ENCODE data around the gene ESRRB.

The ESRRB gene

GRCh38 chr14:76490111-76490510, 114.2 kb downstream of the ESRRB start:
- WGBS, 2 donors (ENCODE audit: extremely low coverage in 2 of 2, insufficient read length in 2 of 2, insufficient replicate concordance in 1 of 2): no CpG with 5 or more reads among the region's 2 CpGs
- no peaks in the 10 kb centered on the region for H3K79me1 ChIP-seq (ENCODE audit: low read depth, low read length)

DNA sequence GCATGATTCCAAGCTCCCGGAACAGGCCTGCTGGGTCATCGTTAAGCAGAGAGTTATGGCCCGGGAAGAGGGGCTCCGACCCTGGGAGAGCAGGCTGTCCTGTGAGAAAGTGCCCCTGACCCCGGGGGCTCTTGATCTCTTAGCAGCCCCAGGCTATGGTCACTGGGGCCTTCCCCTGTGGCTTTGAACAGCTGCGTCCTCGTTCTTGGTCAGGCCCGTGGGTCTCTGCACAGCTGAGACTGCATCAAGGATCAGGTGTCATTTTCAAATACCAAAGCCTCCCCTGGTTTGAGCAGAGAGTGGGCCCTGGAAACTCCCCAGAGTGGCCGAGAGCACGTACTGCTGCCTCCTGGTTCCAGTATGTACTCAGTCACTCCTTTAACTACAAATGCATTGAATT, 114.8 kb downstream of the ESRRB start:
- no peak overlapping the region for H4K91ac ChIP-seq (ENCODE audit: low read depth, low read length, poor library complexity)
- H2AK5ac ChIP-seq (ENCODE audit: low read depth, low read length): no peak overlapping the region
- H3K79me1 ChIP-seq (ENCODE audit: low read depth, low read length): no peaks in the 10 kb centered on the region
- no peak overlapping the region for H2BK5ac ChIP-seq (ENCODE audit: low read length)
- H4K8ac ChIP-seq (ENCODE audit: low read depth, low read length): no peak overlapping the region
- H3K4ac ChIP-seq (ENCODE audit: low read length): no peak overlapping the region
- no peak overlapping the region for H2BK120ac ChIP-seq (ENCODE audit: low read depth, low read length)
- no peak overlapping the region for H2BK15ac ChIP-seq (ENCODE audit: low read length)
- no peak overlapping the region for H3K4me2 ChIP-seq (ENCODE audit: insufficient read depth, low read length, poor library complexity, severe bottlenecking)
- H3K27me3 ChIP-seq (ENCODE audit: control insufficient read depth in 3 of 3, insufficient read depth in 3 of 3, low read depth in 1 of 3, low read length in 3 of 3): no peaks in the 10 kb centered on the region
- H3K9me3 ChIP-seq (replicated peaks in 1 of 2; ENCODE audit: control insufficient read depth in 2 of 2, insufficient read depth in 1 of 2, low read depth in 1 of 2, low read length in 2 of 2): no peaks in the 10 kb centered on the region
- WGBS, 2 donors (ENCODE audit: extremely low coverage in 2 of 2, insufficient read length in 2 of 2, insufficient replicate concordance in 1 of 2): no CpG with 5 or more reads among the region's 10 CpGs
- no peak overlapping the region for H3K18ac ChIP-seq (ENCODE audit: low read length)
- no peak overlapping the region for H2AFZ ChIP-seq (ENCODE audit: low read length)
- no peak overlapping the region for H3K4me3 ChIP-seq (ENCODE audit: low read length in 2 of 2)
- no peak overlapping the region for H3K14ac ChIP-seq (ENCODE audit: low read length)
- H3K36me3 ChIP-seq (replicated peaks in 1 of 2; ENCODE audit: control insufficient read depth in 2 of 2, insufficient read depth in 2 of 2, low read length in 2 of 2): no peaks in the 10 kb centered on the region
- no peak overlapping the region for H2BK12ac ChIP-seq (ENCODE audit: low read length)
- peak; percentile 11 for DNase-seq (ENCODE audit: low spot score)
- no peak overlapping the region for H3K23ac ChIP-seq (ENCODE audit: low read depth, low read length, poor library complexity)
- H3K27ac ChIP-seq (replicated peaks; ENCODE audit: low read length): no peak overlapping the region
- peaks cover 0 to 15% of the 10 kb centered on the region in 2 donors for H3K4me1 ChIP-seq (ENCODE audit: control insufficient read depth in 2 of 2, insufficient read depth in 1 of 2, low read depth in 1 of 2, low read length in 2 of 2)
- H3K9ac ChIP-seq (ENCODE audit: low read depth, low read length, poor library complexity): no peak overlapping the region

More at GRCh38 chr14:76490111-76490510, 114.2 kb downstream of the ESRRB start:
- H3K4me1 ChIP-seq (ENCODE audit: control insufficient read depth in 2 of 2, insufficient read depth in 1 of 2, low read depth in 1 of 2, low read length in 2 of 2): peaks cover 0 to 17% of the 10 kb centered on the region in 2 donors
- H3K4me2 ChIP-seq (ENCODE audit: insufficient read depth, low read length, poor library complexity, severe bottlenecking): no peak overlapping the region
- H3K9ac ChIP-seq (ENCODE audit: low read depth, low read length, poor library complexity): no peak overlapping the region
- H4K8ac ChIP-seq (ENCODE audit: low read depth, low read length): no peak overlapping the region
- H3K23ac ChIP-seq (ENCODE audit: low read depth, low read length, poor library complexity): no peak overlapping the region
- H3K27ac ChIP-seq (replicated peaks; ENCODE audit: low read length): no peak overlapping the region
- no peak overlapping the region for H2BK120ac ChIP-seq (ENCODE audit: low read depth, low read length)
- no peak overlapping the region for H3K18ac ChIP-seq (ENCODE audit: low read length)
- H2AFZ ChIP-seq (ENCODE audit: low read length): no peak overlapping the region
- no peaks in the 10 kb centered on the region for H3K36me3 ChIP-seq (replicated peaks in 1 of 2; ENCODE audit: control insufficient read depth in 2 of 2, insufficient read depth in 2 of 2, low read length in 2 of 2)
- H3K14ac ChIP-seq (ENCODE audit: low read length): no peak overlapping the region
- no peak overlapping the region for H2BK15ac ChIP-seq (ENCODE audit: low read length)
- H2AK5ac ChIP-seq (ENCODE audit: low read depth, low read length): no peak overlapping the region
- H4K91ac ChIP-seq (ENCODE audit: low read depth, low read length, poor library complexity): no peak overlapping the region
- no peak overlapping the region for H3K4me3 ChIP-seq (ENCODE audit: low read length in 2 of 2)
- no peak overlapping the region for H3K4ac ChIP-seq (ENCODE audit: low read length)
- DNase-seq (ENCODE audit: low spot score): no peak
- no peak overlapping the region for H2BK5ac ChIP-seq (ENCODE audit: low read length)
- no peaks in the 10 kb centered on the region for H3K27me3 ChIP-seq (ENCODE audit: control insufficient read depth in 3 of 3, insufficient read depth in 3 of 3, low read depth in 1 of 3, low read length in 3 of 3)
- H3K9me3 ChIP-seq (replicated peaks in 1 of 2; ENCODE audit: control insufficient read depth in 2 of 2, insufficient read depth in 1 of 2, low read depth in 1 of 2, low read length in 2 of 2): no peaks in the 10 kb centered on the region
- H2BK12ac ChIP-seq (ENCODE audit: low read length): no peak overlapping the region

DNA sequence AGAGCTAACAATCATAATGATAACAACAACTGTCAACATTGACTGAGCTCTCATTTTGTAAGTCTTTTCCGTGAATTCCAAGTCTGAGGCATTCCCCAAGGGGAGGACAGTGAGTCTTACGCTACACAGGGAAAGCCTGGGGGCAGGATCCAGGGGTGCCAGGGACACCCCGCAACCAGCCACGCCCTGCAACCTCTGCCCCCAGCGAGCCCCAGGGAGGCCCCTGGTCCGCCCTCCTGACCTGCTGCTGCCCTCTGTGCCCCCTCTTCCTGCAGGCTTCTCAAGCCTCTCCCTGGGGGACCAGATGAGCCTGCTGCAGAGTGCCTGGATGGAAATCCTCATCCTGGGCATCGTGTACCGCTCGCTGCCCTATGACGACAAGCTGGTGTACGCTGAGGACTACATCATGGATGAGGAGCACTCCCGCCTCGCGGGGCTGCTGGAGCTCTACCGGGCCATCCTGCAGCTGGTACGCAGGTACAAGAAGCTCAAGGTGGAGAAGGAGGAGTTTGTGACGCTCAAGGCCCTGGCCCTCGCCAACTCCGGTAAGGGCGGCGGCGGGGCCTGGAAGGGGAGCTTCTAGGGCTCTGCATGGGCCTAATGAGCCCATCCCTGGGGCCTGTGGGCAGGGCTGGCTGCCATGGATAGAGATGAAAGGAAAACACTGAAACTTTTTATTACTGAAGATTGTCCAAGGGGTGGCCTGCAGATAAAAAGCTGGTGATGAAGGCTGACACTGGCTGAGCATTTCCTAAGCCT, 115.4 kb downstream of the ESRRB start:
- H3K23ac ChIP-seq (ENCODE audit: low read depth, low read length, poor library complexity): peak overlapping the region; percentile 45
- H4K91ac ChIP-seq (ENCODE audit: low read depth, low read length, poor library complexity): peak overlapping the region; percentile 20
- no peak for DNase-seq (ENCODE audit: low spot score)
- H3K4me1 ChIP-seq (ENCODE audit: control insufficient read depth in 2 of 2, insufficient read depth in 1 of 2, low read depth in 1 of 2, low read length in 2 of 2): peaks cover 0 to 9% of the 10 kb centered on the region in 2 donors
- no peak overlapping the region for H3K4ac ChIP-seq (ENCODE audit: low read length)
- peak overlapping the region; percentile 12 for H2BK15ac ChIP-seq (ENCODE audit: low read length)
- H3K27ac ChIP-seq (replicated peaks; ENCODE audit: low read length): no peak overlapping the region
- no peak overlapping the region for H2BK120ac ChIP-seq (ENCODE audit: low read depth, low read length)
- H3K4me3 ChIP-seq (ENCODE audit: low read length in 2 of 2): no peak overlapping the region
- H3K79me1 ChIP-seq (ENCODE audit: low read depth, low read length): no peaks in the 10 kb centered on the region
- no peak overlapping the region for H3K9ac ChIP-seq (ENCODE audit: low read depth, low read length, poor library complexity)
- WGBS, 2 donors (ENCODE audit: extremely low coverage in 2 of 2, insufficient read length in 2 of 2, insufficient replicate concordance in 1 of 2): no CpG with 5 or more reads among the region's 22 CpGs
- no peak overlapping the region for H4K8ac ChIP-seq (ENCODE audit: low read depth, low read length)
- peak overlapping the region; percentile 37 for H2AK5ac ChIP-seq (ENCODE audit: low read depth, low read length)
- no peaks in the 10 kb centered on the region for H3K9me3 ChIP-seq (replicated peaks in 1 of 2; ENCODE audit: control insufficient read depth in 2 of 2, insufficient read depth in 1 of 2, low read depth in 1 of 2, low read length in 2 of 2)
- H3K14ac ChIP-seq (ENCODE audit: low read length): no peak overlapping the region
- H3K27me3 ChIP-seq (ENCODE audit: control insufficient read depth in 3 of 3, insufficient read depth in 3 of 3, low read depth in 1 of 3, low read length in 3 of 3): no peaks in the 10 kb centered on the region
- no peak overlapping the region for H2AFZ ChIP-seq (ENCODE audit: low read length)
- H3K36me3 ChIP-seq (replicated peaks in 1 of 2; ENCODE audit: control insufficient read depth in 2 of 2, insufficient read depth in 2 of 2, low read length in 2 of 2): no peaks in the 10 kb centered on the region
- no peak overlapping the region for H3K4me2 ChIP-seq (ENCODE audit: insufficient read depth, low read length, poor library complexity, severe bottlenecking)
- peak overlapping the region; percentile 71 for H3K18ac ChIP-seq (ENCODE audit: low read length)
- no peak overlapping the region for H2BK12ac ChIP-seq (ENCODE audit: low read length)
- no peak overlapping the region for H2BK5ac ChIP-seq (ENCODE audit: low read length)

GRCh38 chr14:76495983-76496382, 120.0 kb downstream of the ESRRB start:
- no peak overlapping the region for H4K8ac ChIP-seq (ENCODE audit: low read depth, low read length)
- no peak overlapping the region for H2AFZ ChIP-seq (ENCODE audit: low read length)
- H2BK15ac ChIP-seq (ENCODE audit: low read length): no peak overlapping the region
- no peak for DNase-seq (ENCODE audit: low spot score)
- H3K27me3 ChIP-seq (ENCODE audit: control insufficient read depth in 3 of 3, insufficient read depth in 3 of 3, low read depth in 1 of 3, low read length in 3 of 3): no peaks in the 10 kb centered on the region
- no peak overlapping the region for H2BK5ac ChIP-seq (ENCODE audit: low read length)
- no peak overlapping the region for H3K18ac ChIP-seq (ENCODE audit: low read length)
- peaks cover 0 to 5% of the 10 kb centered on the region in 2 donors for H3K4me1 ChIP-seq (ENCODE audit: control insufficient read depth in 2 of 2, insufficient read depth in 1 of 2, low read depth in 1 of 2, low read length in 2 of 2)
- no peak overlapping the region for H3K14ac ChIP-seq (ENCODE audit: low read length)
- H3K36me3 ChIP-seq (replicated peaks in 1 of 2; ENCODE audit: control insufficient read depth in 2 of 2, insufficient read depth in 2 of 2, low read length in 2 of 2): no peaks in the 10 kb centered on the region
- no peak overlapping the region for H3K4me3 ChIP-seq (ENCODE audit: low read length in 2 of 2)
- no peak overlapping the region for H2BK12ac ChIP-seq (ENCODE audit: low read length)
- H3K23ac ChIP-seq (ENCODE audit: low read depth, low read length, poor library complexity): no peak overlapping the region
- no peak overlapping the region for H3K27ac ChIP-seq (replicated peaks; ENCODE audit: low read length)
- no peak overlapping the region for H3K9ac ChIP-seq (ENCODE audit: low read depth, low read length, poor library complexity)
- no CpG with 5 or more reads among the region's 2 CpGs for WGBS, 2 donors (ENCODE audit: extremely low coverage in 2 of 2, insufficient read length in 2 of 2, insufficient replicate concordance in 1 of 2)
- H4K91ac ChIP-seq (ENCODE audit: low read depth, low read length, poor library complexity): no peak overlapping the region
- H2BK120ac ChIP-seq (ENCODE audit: low read depth, low read length): no peak overlapping the region
- no peak overlapping the region for H2AK5ac ChIP-seq (ENCODE audit: low read depth, low read length)
- H3K79me1 ChIP-seq (ENCODE audit: low read depth, low read length): no peaks in the 10 kb centered on the region
- no peaks in the 10 kb centered on the region for H3K9me3 ChIP-seq (replicated peaks in 1 of 2; ENCODE audit: control insufficient read depth in 2 of 2, insufficient read depth in 1 of 2, low read depth in 1 of 2, low read length in 2 of 2)
- no peak overlapping the region for H3K4me2 ChIP-seq (ENCODE audit: insufficient read depth, low read length, poor library complexity, severe bottlenecking)
- no peak overlapping the region for H3K4ac ChIP-seq (ENCODE audit: low read length)
